Measurements from ENCODE around the gene RPP40.
"Not testable (repeated sequence)": the region's sequence is repeated elsewhere in the genome, so short reads cannot be mapped to it uniquely, and the experiment has no call there.

The RPP40 gene, protein sequence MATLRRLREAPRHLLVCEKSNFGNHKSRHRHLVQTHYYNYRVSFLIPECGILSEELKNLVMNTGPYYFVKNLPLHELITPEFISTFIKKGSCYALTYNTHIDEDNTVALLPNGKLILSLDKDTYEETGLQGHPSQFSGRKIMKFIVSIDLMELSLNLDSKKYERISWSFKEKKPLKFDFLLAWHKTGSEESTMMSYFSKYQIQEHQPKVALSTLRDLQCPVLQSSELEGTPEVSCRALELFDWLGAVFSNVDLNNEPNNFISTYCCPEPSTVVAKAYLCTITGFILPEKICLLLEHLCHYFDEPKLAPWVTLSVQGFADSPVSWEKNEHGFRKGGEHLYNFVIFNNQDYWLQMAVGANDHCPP

DNA sequence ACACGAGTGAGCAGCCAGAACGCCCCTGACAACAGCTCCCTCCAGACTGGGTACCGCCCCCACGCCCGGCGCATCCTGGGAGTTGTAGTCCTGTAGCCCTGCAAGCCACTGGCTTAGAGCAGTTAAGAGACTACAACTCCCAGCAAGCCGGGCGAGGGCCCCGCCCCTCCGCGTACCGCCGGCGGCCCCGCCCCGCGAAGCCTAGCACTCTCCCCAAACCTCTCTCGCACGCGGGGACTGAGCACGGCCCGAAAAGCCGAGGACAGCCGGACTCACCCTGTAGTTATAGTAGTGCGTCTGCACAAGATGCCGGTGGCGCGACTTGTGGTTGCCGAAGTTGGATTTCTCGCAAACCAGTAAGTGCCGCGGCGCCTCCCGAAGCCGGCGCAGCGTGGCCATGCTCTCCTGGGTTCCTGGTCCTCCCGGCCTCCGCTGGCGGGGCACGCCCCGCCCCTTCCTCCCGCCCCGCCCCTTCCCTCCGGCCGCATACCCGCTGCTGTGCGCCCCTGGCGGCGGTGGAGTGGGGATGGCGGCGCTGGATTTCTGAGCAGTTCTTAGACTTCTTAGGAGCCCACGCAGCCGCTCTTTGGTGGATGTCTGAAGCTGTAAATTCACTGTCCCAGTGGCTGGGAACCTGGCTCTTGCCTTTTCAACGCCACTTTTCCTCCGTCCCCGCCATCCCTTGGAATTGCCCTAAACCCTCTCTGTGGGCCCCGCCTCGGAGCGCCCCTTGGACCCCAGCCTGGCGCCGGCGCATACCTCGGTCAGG is at the start of gene RPP40:
RPP40 (minus strand) TSS at position 434 of the 769 bp plus-strand sequence; CDS start at position 399, 35 bp downstream.
- DNase-seq = peak; percentile 97

DNA sequence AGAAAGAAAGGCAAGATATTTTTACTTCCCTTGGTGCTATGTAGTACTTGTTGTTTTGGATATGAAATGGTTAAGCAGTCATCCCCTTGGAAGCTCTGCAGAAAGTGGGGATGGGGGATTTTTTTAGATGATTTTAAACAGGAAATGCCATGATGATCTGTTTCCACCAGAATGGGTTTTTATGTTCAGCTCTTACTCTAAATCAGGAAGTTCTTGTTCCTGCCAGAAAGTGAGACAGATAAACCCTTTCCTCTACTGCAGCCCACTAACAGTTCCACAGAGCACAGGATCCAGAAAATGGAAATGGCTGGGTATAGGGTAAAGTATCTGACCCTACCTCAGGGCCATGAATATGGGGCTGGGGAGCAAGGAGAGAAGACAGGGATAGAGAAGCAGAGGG is 49.2 kb upstream of the RPP40 start:
- DNase-seq = no peak

DNA sequence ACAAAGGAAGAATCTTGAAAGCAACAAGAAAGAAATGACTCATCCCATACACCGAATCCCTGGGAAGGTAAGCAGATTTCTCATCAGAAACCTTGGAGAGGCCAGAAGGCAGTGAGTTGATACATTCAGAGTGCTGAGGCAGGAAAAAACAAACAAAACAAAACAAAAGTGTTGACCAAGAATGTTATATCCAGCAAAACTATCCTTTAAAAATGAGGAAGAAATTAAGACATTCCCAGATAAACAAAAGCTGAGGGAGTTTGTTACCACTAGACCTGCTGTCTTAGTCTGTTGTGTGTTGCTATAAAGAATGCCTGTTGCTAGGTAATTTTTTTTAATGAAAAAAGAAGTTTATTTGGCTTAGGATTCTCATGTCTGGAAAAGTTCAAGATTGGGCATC is 47.6 kb upstream of the RPP40 start:
- no peak for DNase-seq

DNA sequence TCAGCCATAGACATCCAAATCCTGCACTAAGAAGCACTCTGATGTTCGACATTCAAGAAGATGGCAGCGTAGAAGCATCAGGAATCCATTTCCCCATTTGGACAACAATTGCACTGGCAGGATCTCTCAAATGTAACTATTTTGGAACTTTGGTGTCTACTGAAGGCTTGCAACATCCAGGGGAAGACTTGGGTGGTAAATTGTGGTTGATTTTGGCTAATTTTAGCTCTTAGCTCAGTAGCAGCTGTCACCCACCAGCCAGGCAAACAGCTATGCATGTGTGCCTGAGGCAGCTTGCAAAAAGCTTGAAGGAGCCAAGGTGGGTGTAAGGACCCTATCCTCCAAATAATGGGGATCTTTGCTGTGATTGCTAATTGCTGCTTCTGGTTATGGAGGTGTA is 46.2 kb upstream of the RPP40 start:
- no peak for DNase-seq

DNA sequence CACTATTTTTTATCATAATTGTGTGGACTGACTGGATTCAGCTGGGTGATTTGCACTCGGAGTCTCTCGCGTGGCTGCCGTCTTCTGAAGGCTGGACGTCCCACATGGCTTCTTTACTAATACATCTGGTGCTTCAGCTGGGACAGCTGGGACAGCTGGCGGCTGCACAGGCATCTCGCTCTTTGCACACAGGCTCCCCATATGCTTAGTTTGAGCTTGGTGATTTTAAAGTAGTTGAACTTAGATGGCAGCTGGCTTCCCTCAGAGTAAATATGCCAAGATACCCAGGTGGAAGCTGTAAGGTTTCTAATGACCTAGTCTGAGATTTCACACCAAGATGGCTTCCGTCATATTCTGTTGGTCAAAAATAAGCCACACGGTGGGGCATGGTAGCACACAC is 42.6 kb upstream of the RPP40 start:
- DNase-seq = no peak

DNA sequence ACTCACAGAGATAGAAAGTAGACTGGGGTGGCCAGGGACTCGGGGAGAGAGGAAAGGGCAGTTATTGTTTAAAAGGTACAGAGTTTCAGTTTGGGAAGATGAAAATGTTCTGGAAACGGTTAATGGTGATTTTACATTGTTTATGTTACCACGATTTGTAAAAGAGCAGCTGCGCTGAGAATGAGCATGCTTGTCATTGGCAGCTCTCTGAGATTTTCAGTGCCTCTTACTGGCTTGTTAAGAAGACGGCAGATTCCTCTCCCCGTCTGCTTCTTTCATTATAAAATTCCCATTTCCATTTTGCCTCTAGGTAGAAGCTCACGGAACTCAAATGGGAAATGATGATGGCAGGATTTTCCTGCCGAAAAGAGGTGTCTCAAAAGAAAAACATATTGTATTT is 41.6 kb upstream of the RPP40 start:
- DNase-seq = no peak

DNA sequence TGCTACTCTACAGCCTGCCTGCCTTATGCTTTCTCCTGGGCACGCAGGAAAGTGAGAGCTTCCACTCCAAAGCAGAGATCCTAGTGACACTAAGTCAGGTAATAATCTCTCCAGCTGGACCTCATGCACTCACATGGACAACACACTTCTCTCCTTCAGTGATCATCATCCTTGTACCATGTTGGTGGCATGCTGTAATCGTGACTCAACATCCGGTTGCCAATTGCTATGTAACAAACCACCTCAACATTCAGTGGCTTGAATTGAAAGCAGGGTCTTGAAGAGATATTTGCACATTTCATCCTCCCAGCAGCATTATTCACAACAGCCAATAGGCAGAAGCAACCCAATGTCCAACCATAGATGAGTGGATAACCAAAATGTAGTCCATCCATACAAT is 41.0 kb upstream of the RPP40 start:
- no peak for DNase-seq

DNA sequence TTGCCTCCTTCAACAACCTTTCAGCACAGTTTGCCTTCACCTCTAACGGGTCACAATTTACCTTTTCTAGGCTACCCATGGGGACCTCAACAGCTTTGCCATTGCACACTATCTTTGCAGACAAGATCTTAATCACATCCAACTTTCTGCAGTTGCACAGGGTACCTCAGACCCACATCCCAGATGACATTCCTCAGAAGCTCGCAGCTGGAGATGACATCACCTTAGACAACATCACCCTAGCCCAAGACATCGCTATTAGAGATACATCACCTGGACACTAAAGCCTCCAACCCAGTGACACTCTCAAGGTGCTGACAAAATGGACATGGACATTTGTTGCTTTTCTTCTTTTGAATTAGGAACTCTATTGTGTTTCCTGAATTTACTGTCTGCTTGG is 38.6 kb upstream of the RPP40 start:
- no peak for DNase-seq

DNA sequence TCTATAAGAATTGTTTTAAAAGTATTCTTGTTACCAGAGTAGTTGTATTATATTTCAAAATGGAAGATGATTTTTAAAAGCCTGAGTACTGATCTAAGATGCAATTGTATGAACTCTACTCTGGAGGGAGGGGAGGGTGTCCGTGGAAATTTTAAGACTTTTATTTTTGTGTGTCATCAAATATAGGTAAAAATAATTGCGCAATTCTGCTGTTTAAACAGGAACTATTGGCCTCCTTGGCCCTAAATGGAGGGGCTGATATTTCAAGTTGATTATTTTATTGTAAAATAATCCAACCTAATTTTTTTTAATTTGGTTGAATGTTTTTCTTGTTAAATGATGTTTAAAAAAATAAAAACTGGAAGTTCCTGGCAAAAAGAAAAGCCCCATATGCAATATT is 38.1 kb upstream of the RPP40 start:
- DNase-seq = no peak

DNA sequence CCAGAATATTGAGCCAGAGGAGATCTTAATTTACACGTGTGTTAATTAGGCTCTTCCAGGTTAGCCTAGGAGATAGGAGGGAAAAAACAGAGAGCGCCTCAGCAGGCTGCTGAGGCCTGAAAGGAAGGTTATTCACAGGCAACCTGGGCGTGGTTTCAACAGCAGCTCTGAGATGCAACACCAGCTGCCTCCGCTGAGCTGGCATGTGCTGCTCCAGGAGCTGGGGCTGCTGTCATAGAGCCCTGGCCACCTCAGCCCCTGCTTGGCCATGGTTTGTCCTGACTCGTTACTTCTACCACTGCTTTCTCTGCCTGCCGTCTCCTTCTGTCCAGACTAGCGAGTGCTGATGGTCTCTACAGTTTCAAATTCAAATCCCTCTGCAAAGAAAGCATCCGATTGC is 32.4 kb upstream of the RPP40 start:
- no peak for DNase-seq

DNA sequence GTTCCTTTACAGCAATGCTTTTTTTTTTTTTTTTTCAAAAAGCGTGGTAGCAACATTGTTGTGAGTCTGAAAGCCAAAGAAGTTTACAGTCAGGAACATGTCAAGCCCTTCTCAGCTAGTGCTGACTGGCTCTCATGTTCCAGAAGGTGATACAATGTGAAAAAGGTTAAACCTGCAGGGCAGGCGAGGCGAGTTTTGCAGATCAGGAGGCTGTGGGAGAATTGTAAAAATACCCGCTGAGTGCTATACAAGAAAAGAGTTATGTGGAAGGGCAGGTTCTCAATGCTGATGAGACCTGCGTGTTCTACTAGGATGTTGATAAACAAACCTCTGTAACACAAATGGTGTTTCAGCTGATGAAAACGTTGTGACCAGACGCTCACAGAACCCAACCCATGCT is 30.9 kb upstream of the RPP40 start:
- DNase-seq = no peak

DNA sequence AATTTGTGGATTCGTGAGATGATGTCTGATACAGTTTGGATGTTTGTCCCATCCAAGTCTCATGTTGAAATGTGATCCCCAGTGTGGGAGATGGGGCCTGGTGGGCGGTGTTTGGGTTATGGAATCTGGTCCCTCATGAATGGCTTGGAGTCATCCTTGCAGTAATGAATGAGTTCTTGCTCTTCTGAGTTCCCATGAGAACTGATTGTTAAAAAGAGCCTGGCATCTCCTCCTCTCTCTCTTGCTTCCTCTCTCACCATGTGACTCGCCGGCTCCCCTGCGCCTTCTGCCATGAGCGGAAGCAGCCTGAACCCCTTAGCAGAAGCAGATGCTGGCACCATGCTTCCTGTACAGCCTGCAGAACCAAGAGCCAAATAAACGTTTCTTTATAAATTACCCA is 30.5 kb upstream of the RPP40 start:
- peak; percentile 23 for DNase-seq

DNA sequence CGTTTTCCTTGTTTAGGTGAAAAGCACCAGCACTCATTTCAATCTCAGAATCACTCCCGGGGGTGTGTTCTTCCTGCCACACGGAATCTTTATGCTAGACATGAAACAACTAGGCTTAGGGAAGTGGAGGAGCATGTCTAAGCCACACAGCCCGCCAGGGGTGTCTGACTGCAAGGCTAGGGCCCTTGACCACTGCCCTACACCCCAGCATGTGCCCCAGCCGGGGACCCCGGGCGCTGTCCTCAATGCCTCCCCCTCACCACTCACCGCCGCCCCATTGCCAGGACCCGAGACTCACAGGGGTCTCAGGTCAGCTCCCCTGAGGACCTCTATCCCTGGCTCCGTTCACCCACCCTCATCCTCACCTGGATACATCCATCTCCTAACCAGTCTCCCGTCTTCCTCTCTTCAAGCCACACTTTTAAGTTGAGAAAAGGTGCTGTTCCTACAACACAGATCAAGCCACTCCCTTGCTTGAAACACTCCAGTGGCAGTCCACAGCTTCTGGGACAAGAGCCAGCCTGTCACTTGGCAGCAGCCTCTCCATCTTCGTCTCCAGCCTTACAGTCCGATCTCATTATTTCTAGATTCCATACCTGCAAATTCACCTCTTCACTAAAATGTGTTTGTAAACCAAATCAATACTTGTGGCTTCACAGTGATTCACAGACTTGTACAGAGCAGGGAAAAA is 29.5 kb upstream of the RPP40 start:
- DNase-seq = not testable (repeated sequence)

DNA sequence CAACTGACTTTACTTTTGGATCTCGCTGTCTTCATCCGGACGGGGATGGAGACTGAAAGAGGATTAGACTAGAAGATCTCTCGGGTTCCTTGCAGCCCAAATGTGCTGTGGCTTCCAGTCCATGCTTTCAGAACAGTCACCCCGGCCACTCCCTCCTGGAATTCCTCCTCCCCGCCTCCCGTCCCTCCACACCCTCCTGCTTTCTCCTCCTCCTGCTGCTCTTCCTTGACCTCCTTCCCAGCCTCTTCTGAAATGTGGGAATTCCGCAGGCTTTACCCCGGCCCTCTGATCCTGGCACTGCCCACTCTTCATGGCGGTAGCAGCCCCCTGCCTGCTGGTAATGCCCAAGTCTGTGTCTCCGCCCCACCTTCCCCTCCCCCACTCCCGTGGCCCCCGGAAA is 28.9 kb upstream of the RPP40 start:
- DNase-seq = not testable (repeated sequence)

DNA sequence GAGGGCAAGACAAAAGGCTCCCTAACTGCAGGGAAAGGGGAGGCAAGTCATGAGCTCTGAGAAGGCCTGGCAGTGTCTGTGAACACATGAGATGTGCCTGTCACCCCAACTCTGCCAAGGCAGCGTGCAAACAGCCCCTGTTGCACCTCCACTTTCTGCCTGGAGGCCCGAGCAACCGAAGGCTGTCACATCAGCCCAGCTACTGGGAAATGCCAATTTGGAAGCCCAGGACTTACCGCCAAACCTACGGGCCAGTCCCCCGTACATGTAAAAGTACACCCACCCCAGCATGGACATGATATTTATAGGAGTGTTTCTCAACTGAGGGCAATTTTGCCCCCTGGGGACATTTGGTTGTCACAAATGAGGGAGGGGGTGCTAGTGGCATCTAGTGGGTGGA is 27.3 kb upstream of the RPP40 start:
- DNase-seq = no peak

DNA sequence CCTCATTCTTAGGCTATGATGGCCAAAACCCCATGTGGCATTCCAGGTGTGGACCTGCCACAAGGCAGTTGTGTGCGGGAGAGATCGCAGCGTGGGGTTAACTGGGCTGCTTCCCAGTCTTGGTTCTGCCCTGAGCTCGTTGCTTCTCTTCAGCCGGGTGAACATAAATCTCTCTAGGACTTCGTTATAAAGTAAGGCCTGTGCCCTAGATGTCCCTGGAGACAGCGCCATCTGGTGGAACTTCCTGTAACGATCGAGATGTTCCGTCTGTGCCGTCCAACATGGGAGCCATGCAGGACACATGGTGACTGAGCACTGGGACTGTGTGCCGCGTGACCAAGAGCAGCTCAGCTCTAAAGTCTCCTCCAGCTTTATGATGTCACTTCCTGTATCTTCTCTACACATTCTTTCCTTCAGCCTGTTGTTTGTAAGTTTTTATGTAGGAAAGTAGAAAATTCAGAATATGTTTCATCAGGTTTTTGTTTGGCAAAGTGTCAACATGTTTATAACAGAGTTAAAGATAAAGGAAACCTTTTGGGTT is 26.8 kb upstream of the RPP40 start:
- peak; percentile 70 for DNase-seq

DNA sequence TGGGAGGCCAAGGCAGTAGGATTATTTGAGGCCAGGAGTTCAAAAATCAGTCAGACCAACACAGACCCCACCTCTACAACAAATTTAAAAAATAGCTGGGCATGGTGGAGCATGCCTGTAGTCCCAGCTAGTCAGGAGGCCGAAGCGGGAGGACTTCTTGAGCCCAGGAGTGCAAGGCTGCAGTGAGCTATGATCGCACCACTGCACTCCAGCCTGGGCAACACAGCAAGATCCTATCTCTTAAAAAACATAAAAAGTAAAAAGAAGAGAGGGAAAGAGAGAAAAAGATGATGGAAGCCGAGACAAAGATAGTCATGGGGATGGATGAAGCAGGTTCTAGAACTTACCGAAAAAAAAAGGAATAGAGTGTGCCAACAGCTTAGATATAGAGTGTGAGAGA is 25.8 kb upstream of the RPP40 start:
- DNase-seq = no peak

DNA sequence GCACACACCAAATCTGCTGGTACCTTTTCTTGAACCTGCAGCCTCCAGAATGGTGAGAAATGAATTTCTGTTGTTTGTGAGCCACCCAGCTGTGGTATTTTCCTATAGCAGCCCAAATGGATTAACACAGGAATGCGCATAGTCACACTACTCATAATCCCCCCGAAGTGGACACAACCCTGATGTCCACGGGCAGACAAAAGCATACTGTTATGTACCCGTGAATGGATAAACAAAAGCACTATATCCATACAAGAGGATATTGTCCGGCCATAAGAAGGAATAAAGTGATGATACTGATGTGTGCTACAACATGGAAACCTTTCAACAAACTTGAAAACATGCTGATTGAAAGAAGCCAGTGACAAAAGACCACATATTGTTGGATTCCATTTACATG is 25.1 kb upstream of the RPP40 start:
- DNase-seq = no peak

DNA sequence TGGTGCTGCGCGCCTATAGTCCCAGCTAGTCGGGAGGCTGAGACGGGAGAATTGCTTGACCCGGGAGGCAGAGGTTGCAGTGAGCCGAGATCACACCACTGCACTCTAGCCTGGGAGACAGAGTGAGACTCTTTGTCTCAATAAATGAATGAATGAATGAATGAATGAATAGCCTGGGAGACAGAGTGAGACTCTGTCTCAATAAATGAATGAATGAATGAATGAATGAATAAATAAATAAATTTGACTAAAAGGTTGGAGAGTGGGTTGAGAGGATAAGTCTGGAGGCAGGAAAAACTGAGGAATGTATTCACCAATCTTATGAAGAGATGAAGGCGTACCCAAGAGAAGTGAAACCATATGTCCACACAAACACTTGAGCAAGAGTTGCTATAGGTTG is 24.5 kb upstream of the RPP40 start:
- no peak for DNase-seq

DNA sequence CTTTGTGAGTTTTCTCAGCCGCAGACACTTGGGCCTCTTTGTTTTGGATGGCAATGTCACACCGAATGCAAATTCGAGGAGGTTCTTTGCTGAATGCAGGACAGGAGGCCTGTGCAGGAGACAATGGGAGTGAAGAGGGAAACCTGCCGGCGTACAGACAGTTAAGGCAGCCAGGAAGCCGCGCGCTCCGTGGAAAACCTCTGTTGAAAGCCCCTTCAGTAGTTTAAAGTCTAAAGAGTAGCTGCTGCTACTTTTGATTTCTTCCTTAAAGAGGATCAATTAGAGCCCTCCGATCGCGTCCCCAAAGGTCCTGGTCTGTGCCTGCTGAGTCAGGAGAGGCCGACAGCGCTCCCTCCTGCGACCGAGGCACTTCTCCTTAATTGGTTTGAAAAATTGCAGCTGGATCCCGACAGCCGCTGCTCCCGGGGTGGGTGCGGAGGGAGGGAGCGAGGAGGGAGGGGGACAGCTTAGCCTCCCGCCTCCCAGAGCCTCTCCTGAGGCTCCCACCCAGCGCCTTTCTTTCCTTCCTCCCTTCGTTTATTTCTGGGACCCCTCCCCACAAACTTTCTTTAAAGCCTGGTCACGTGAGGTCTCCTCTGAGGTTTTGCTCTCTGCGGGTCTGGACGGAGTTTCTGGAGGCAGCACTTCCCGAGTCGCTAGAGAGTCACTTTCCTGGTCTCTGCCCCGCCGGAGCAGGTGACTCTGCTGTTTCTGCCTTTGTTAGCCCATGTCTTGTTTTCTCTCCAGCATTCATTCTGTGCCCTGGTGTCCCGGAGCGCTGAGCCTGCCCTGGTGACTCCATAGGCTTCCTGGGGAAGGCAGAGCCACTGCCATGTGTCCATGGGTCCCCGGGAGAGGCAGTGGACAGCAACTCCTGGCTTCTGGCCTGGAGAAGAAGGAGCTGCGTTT is 22.3 kb upstream of the RPP40 start:
- no peak for DNase-seq

DNA sequence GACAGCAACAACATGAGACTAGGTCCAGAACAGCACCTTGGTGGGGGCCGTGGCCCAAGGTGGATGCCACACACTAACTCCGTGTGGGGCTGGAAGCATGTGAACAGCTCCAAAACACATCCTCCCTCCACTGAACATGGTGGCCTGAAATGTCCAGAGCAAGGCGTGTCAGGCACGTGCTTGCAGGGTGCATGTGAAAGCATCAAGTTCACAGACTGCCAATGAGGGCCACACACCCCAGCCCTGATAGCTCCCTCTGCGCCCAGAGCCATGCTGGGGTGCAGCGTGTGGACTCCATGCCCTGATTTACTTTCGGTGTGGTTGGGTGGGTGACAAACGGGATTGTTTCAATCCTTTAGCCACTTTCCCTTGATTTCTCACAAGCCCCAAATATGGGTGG is 20.1 kb upstream of the RPP40 start:
- DNase-seq = no peak

DNA sequence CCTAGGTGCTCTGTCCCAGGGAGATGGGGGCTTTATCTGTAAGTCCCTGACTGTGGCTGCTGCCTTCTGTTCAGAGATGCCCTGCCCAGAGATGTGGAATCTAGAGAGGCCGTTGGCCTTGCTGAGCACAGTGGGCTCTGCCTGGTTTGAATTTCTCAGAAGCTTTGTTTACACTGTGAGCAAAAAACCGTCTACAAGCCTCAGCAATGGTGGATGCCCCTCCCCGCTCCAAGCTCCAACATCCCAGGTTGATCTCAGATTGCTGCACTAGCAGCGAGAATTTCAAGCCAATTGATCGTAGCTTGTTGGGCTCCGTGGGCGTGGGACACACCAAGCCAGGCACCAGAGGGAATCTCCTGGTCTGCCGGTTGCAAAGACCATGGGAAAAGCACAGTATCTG is 16.3 kb upstream of the RPP40 start:
- no peak for DNase-seq
